IPS-11a (cell line): Measurements from ENCODE around the gene GZMM.

Experiments used
- H3K4me3 ChIP-seq: one replicate; pipeline ENCODE4 v1.5.1; 2013; ENCODE audit warnings: low read depth, low read length, control low read depth

Gene GZMM

GRCh38 chr19:533364-534058 lies 10.3 kb upstream of the GZMM start:
- peak overlapping the region; percentile 83 for H3K4me3 ChIP-seq

DNA sequence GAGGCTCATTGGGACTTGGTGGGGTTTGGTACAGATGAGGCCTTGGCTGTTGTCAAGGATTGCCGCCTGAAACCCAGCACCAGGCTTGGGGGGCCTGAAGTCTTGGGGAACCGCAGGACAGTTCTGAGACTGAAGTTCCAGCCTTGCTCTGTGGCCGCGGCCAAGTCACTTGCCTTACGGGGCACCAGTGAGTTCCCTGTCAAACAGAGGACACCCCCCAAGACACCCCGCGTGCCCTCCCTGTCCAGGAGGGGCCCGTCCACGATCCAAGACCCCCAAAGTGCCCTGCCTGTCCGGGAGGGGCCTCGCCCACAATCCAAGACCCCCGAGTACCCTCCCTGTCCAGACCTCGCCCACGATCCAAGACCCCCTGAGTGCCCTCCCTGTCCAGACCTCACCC lies 9.8 kb upstream of the GZMM start:
- no peak overlapping the region for H3K4me3 ChIP-seq

DNA sequence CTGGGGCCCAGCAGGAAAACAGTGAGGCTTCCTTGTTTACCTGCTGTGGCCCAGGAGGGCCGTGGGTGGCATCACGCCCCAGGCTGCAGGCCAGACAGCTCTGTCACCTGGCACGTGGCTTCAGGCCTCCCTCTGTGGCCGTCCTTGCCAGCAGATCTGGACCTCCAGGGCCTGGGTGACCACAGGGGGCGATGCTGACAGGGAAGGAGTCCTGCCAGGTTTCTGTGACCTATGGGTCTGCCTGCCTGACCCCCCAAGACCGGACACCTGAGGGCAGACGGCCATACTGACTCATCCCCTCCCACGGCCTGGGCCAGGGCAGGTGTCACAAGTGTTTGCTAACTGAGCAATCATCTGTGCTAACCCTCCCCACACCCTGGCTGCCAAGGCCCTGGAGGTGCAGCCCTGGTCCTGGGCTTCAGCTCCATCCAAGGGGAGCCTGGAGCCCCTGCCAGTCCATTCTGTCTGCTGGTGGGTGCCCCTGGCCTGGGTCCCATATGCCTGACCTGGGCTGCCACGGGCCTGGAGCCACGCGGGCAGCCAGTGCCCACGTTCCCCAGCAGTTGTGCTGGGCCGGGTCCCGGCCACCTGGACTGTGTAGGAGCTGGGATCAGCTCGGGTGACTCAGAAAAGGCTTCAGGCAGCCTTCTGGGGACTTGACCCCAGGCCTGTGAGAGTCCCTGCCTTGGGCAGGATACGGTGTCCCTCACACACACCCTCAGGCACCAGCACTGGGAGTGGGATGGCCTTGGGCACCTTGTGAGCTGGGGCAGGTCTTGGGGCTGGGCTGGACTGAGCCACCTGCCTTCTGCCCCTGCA lies 8.6 kb upstream of the GZMM start:
- no peak overlapping the region for H3K4me3 ChIP-seq

GRCh38 chr19:536031-536880 lies 7.6 kb upstream of the GZMM start:
- H3K4me3 ChIP-seq, result no peak overlapping the region

DNA sequence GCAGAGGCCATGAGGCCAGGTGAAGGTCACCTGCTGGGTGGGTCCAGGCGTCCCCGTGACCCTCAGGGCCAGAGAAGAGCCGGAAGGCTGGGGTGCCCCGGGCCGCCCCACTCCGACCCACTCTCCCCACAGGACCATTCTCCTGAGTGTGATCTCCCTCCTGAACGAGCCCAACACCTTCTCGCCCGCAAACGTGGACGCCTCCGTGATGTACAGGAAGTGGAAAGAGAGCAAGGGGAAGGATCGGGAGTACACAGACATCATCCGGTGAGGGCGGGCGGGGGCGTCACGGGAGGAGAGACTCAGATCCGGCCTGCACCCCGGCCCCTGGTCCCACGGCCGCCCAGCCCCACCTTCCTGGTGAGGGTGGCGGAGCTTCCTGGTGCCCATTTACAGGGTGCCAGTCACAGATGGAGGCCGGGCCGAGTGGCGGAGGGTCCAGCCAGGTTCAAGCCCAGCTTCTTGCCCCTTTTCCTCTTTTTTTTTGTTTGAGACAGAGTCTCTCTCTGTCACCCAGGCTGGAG lies 6.9 kb upstream of the GZMM start:
- H3K4me3 ChIP-seq, result no peak overlapping the region

DNA sequence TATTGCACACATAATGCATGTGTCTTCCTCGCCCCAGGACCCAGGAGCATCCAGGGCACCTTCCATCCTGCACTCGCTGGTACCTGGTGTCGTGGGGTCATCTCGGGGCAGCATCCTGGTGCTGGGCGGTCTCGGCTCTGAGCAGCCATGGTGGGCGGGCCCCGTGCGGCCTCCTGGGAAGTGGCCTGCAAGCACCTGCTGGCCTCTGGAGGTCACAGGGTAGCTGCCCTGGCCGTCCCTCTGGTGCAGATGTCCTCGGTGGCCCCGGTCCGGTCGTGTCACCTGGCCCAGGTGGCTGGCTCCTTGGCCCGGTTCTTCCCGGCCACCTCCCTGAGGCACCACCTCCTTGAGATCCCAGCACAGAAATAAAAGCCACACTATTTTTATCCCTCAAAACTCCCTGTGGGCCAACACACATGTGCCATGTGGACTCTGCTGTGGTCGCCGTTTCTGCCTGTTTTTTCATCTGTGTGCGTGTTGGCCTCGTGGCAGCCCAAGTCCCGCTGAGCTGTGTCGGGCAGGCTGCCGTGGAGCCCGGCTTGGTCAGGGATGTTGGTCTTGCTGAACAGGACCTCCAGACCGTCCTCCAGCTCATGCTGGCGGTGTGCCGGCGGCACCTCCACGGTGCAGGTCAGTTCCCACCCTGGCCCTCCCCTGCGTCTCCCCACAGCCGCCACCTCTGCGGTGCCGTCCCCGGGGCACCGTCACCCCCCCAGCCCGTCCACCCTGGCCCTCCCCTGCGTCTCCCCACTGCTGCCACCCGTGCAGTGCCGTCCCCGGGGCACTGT lies 5.0 kb upstream of the GZMM start:
- H3K4me3 ChIP-seq, result no peak overlapping the region

- no peak overlapping the region for H3K4me3 ChIP-seq
These were observed 4.3 kb upstream of the GZMM start for GRCh38 chr19:539429-540030.

GRCh38 chr19:540867-541637 lies 2.8 kb upstream of the GZMM start:
- no peak overlapping the region for H3K4me3 ChIP-seq

DNA sequence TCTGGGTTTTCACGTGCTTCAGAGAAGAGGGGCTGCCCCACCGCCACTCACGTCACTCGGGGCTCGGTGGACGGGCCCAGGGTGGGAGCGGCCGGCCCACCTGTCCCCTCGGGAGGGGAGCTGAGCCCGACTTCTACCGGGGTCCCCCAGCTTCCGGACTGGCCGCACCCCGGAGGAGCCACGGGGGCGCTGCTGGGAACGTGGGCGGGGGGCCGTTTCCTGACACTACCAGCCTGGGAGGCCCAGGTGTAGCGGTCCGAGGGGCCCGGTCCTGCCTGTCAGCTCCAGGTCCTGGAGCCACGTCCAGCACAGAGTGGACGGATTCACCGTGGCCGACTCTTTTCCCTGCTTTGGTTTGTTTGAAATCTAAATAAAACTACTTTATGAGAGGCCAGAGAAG lies 2.2 kb upstream of the GZMM start:
- no peak overlapping the region for H3K4me3 ChIP-seq

DNA sequence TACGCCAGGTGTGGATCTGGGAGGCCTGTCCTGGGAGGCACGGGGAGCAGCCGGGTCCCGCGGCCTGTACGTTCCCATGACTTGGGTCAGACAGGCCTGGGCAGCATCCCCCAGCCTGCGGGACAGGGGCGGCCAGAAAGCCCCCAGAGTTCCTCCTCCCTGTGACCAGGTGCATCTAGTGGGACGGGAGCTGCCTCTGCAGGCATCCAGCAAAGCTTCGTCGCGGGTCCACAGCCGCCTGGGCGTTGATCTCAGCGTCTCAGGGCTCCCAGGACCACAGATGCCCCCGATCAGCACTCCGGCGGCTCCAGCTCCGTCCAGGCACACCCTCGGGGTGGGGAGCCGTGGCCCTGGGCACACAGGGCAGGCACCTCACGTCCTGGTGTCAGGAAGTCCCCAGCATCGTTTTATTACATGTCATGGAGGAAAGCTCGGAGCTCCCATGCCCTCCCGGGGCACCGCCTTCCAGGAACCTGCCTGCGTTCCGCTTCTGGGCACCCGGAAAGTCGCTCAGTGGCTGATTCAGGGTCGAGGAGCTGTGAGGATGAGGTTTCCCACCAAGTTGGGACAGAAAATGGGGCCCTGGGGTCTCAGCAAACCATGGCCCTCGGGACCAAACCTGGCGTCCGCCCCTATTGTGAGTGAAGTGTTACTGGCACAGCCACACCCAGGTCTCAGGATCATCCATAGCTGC lies 1.5 kb upstream of the GZMM start:
- no peak overlapping the region for H3K4me3 ChIP-seq

- H3K4me3 ChIP-seq, result no peak overlapping the region
These were observed 3.3 kb downstream of the GZMM start for GRCh38 chr19:547117-547516.

GRCh38 chr19:547836-548720 lies 4.2 kb downstream of the GZMM start:
- no peak overlapping the region for H3K4me3 ChIP-seq

DNA sequence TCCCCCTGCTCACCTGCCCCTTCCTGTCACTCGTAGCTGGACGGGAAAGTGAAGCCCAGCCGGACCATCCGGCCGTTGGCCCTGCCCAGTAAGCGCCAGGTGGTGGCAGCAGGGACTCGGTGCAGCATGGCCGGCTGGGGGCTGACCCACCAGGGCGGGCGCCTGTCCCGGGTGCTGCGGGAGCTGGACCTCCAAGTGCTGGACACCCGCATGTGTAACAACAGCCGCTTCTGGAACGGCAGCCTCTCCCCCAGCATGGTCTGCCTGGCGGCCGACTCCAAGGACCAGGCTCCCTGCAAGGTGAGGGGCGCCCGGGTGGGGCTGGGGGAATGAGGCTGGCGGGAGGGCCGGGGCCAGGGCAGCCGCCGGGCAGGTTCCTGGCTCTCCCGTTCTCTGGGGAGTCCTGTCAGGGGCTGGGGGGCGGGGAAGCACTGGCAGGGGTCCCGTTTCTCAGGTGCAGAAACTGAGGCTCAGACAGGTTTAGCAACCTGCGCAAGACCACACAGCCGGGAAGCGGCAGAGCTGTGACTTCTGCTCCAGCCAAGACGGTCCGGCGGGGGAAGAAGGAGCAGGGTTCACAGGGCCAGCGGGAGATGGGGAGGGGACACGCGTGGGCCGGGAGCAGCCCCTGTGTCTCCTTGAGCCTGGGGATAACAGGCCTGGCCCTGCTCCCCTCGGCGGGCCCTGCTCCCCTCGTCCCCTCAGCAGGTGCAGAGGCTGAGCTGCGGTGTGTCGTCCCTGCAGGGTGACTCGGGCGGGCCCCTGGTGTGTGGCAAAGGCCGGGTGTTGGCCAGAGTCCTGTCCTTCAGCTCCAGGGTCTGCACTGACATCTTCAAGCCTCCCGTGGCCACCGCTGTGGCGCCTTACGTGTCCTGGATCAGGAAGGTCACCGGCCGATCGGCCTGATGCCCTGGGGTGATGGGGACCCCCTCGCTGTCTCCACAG lies 5.3 kb downstream of the GZMM start:
- H3K4me3 ChIP-seq, result no peak overlapping the region

GRCh38 chr19:554817-555216 lies 11.0 kb downstream of the GZMM start:
- H3K4me3 ChIP-seq, result no peak overlapping the region

- H3K4me3 ChIP-seq, result no peak overlapping the region
These were observed 11.6 kb downstream of the GZMM start for GRCh38 chr19:555474-555808.

- no peak overlapping the region for H3K4me3 ChIP-seq
These were observed 12.9 kb downstream of the GZMM start for GRCh38 chr19:556611-557382.
